Brain microvascular endothelial cell (primary cell): ENCODE measurements around the gene HOXA2.

ENCODE experiments used
- DNase-seq: peaks from one replicate; pipeline ENCODE4 v3.0.0-alpha.2; 2020
- H3K27ac ChIP-seq: fragments of 250-450 bp; sonication (Bioruptor Pico); 2 replicates; pipeline ENCODE4 v1.5.1; 2020; ENCODE audit warnings: mild to moderate bottlenecking, moderate library complexity
- H3K27me3 ChIP-seq: fragments of 250-450 bp; sonication (Bioruptor Pico); replicated peaks from 2 replicates; pipeline ENCODE4 v1.5.1; 2020; ENCODE audit warnings: mild to moderate bottlenecking
- H3K36me3 ChIP-seq: fragments of 250-450 bp; sonication (Bioruptor Pico); replicated peaks from 2 replicates; pipeline ENCODE4 v1.5.1; 2020; ENCODE audit warnings: mild to moderate bottlenecking
- H3K4me3 ChIP-seq: 2 replicates; pipeline ENCODE4 v1.5.1; 2011; ENCODE audit warnings: low read depth, mild to moderate bottlenecking, control low read depth, low read length, moderate library complexity
- in situ Hi-C: cut with HindIII; loops from 2 replicates; pipeline ENCODE4 v1.10.0; 2017; ENCODE audit warnings: low sequenced_read_pairs, low pct_ligation_motif_present
- TF ChIP-seq, protein P1 (sequence below): IDR thresholded peaks from 2 replicates; pipeline ENCODE4 v1.5.1; 2011; ENCODE audit warnings: low read depth, mild to moderate bottlenecking, moderate library complexity, low read length, control low read depth, inconsistent platforms; ENCODE audit errors: missing control alignments

The HOXA2 gene

GRCh38 chr7:27118580-27118979 lies 16.1 kb upstream of the HOXA2 start:
- Histone ChIP-seq H3K4me3 (no peak overlapping the region), H3K27me3 (peaks cover 91% of the 10 kb centered on the region), H3K36me3 (no peaks in the 10 kb centered on the region), H3K27ac (no peak overlapping the region)
- in situ Hi-C loops, result no loop called here
- TF ChIP-seq, protein P1, sequence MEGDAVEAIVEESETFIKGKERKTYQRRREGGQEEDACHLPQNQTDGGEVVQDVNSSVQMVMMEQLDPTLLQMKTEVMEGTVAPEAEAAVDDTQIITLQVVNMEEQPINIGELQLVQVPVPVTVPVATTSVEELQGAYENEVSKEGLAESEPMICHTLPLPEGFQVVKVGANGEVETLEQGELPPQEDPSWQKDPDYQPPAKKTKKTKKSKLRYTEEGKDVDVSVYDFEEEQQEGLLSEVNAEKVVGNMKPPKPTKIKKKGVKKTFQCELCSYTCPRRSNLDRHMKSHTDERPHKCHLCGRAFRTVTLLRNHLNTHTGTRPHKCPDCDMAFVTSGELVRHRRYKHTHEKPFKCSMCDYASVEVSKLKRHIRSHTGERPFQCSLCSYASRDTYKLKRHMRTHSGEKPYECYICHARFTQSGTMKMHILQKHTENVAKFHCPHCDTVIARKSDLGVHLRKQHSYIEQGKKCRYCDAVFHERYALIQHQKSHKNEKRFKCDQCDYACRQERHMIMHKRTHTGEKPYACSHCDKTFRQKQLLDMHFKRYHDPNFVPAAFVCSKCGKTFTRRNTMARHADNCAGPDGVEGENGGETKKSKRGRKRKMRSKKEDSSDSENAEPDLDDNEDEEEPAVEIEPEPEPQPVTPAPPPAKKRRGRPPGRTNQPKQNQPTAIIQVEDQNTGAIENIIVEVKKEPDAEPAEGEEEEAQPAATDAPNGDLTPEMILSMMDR, result no peak
- DNase-seq, result no peak

DNA sequence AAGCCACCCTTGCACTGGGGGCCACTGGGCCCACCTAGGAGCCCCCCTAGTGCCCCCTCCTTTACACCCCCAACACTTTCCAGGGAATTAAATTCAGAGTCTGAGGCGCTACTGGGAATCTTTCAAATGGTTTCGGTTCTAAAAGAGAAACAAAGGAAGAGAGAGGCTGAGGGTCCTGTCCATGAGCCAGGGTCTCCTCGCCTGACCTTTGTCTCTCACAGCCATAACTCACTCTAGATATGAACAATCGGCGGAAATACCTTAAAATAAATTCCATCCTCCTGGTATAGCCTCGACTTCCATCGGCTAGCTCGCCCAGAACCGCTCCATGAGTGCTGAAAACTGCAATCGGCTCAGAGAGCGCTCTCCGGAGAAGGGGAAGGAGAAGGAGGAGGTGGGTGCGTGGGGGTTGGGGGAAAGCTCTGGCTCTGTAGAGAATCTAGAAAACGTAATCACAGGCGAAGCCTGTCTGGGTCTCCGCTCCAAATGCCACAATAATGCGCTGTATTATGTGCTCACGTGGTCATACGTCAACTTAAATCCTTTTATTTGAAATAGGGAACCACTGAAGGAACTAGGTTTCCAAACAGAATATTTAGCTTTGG lies 15.5 kb upstream of the HOXA2 start:
- in situ Hi-C loops, result no loop called here
- TF ChIP-seq, protein P1, result no peak
- peaks cover 91% of the 10 kb centered on the region for H3K27me3 ChIP-seq
- H3K27ac ChIP-seq, result no peak overlapping the region
- no peaks in the 10 kb centered on the region for H3K36me3 ChIP-seq
- H3K4me3 ChIP-seq, result peak overlapping the region; percentile 32
- no peak for DNase-seq

GRCh38 chr7:27116962-27117886 lies 14.7 kb upstream of the HOXA2 start:
- H3K27me3 ChIP-seq, result peaks cover 91% of the 10 kb centered on the region

GRCh38 chr7:27116031-27116961 lies 13.8 kb upstream of the HOXA2 start:
- no peak for DNase-seq
- H3K27ac ChIP-seq, result no peak overlapping the region
- TF ChIP-seq, protein P1, result no peak
- H3K27me3 ChIP-seq, result peaks cover 91% of the 10 kb centered on the region
- H3K36me3 ChIP-seq, result no peaks in the 10 kb centered on the region
- in situ Hi-C loops, result no loop called here
- peak overlapping the region; percentile 44 for H3K4me3 ChIP-seq

More at GRCh38 chr7:27116962-27117886, 14.7 kb upstream of the HOXA2 start:
- TF ChIP-seq, protein P1, result no peak
- no peak for DNase-seq
- in situ Hi-C loops, result no loop called here
- Histone ChIP-seq H3K36me3 (no peaks in the 10 kb centered on the region), H3K27ac (no peak overlapping the region), H3K4me3 (peak overlapping the region; percentile 32)

- no peak for DNase-seq
- peak overlapping the region; percentile 44 for H3K4me3 ChIP-seq
- in situ Hi-C loops, result no loop called here
- H3K36me3 ChIP-seq, result no peaks in the 10 kb centered on the region
- TF ChIP-seq, protein P1, result no peak
- H3K27me3 ChIP-seq, result peaks cover 91% of the 10 kb centered on the region
- no peak overlapping the region for H3K27ac ChIP-seq
Observed at GRCh38 chr7:27115221-27116026, 12.9 kb upstream of the HOXA2 start.
